NCI-H524 (cell line): ENCODE measurements around the gene CREB5.

Source experiments
- DNase-seq, 2 experiments: peaks; one replicate each; lab custom pipeline; 2025; lab: John Stamatoyannopoulos, UW

The CREB5 gene

GRCh38 chr7:28747854-28748253, 335.5 kb downstream of the CREB5 start:
- DNase-seq = no peak

- DNase-seq = no peak
These were observed 336.0 kb downstream of the CREB5 start for GRCh38 chr7:28748346-28748745.

- no peak for DNase-seq
These were observed 336.7 kb downstream of the CREB5 start for GRCh38 chr7:28748933-28749584.

- DNase-seq = no peak
These were observed 337.3 kb downstream of the CREB5 start for GRCh38 chr7:28749638-28750037.

GRCh38 chr7:28750981-28751380, 338.7 kb downstream of the CREB5 start:
- DNase-seq = no peak

- DNase-seq = no peak
These were observed 341.3 kb downstream of the CREB5 start for GRCh38 chr7:28753613-28754012.

- no peak for DNase-seq
These were observed 341.7 kb downstream of the CREB5 start for GRCh38 chr7:28754027-28754426.

GRCh38 chr7:28754447-28754846, 342.1 kb downstream of the CREB5 start:
- DNase-seq = no peak

GRCh38 chr7:28755255-28755654, 342.9 kb downstream of the CREB5 start:
- no peak for DNase-seq

- no peak for DNase-seq
These were observed 345.9 kb downstream of the CREB5 start for GRCh38 chr7:28758186-28758585.

GRCh38 chr7:28759475-28759971, 347.2 kb downstream of the CREB5 start:
- DNase-seq = no peak

- DNase-seq = no peak
These were observed 349.2 kb downstream of the CREB5 start for GRCh38 chr7:28761505-28761904.

GRCh38 chr7:28762651-28763050, 350.3 kb downstream of the CREB5 start:
- DNase-seq = no peak

GRCh38 chr7:28766359-28766758, 354.0 kb downstream of the CREB5 start:
- no peak for DNase-seq

GRCh38 chr7:28767356-28767755, 355.0 kb downstream of the CREB5 start:
- no peak for DNase-seq

- no peak for DNase-seq
These were observed 356.3 kb downstream of the CREB5 start for GRCh38 chr7:28768577-28769147.

- DNase-seq = no peak
These were observed 359.7 kb downstream of the CREB5 start for GRCh38 chr7:28771906-28772622.

GRCh38 chr7:28773423-28774145, 361.3 kb downstream of the CREB5 start:
- DNase-seq = no peak

GRCh38 chr7:28774261-28774988, 362.1 kb downstream of the CREB5 start:
- no peak for DNase-seq

GRCh38 chr7:28776463-28777157, 364.3 kb downstream of the CREB5 start:
- no peak for DNase-seq

- DNase-seq = no peak
These were observed 366.5 kb downstream of the CREB5 start for GRCh38 chr7:28778786-28779185.
